Right hindlimb (tissue), 1 donor: ENCODE measurements around the gene CSKMT.
"Not testable (repeated sequence)": the region's sequence is repeated elsewhere in the genome, so short reads cannot be mapped to it uniquely, and the experiment has no call there.

Experiments
- DNase-seq: peaks from one replicate; pipeline ENCODE4 v3.0.0-alpha.2; 2018

The CSKMT gene

GRCh38 chr11:62656796-62657429, 8.2 kb upstream of the CSKMT start:
- DNase-seq: no peak

- DNase-seq: no peak
These were observed 572 bp upstream of the CSKMT start for GRCh38 chr11:62664405-62665074.

DNA sequence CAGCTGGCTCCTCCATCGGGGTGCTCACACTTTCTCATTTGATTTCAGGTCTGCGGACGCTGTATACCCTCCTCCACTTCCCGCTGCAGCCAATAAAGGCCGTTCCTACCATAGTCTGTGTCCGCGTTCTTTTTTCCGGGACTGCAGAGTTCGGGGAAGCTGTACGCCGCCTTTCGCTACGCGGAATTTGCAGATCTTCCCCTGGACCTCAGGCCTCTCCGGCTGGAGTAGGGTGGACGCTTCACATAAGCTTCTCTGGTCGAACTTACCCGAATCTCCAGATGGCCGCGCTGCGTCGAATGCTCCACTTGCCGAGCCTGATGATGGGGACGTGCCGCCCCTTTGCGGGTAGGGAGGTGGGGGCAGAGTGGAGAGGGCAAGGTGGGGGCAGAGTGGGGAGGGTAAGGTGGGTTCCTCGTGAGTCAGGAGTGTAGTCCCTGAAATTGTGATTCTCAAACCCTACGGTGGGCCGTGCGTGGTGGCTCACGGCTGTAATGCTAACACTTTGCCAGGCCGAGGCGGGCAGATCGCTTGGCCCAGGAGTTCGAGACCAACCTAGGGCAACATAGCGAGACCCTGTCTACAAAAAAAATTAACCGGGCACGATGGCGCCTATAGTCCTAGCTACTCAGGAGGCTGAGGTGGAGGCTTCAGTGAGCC, 617 bp downstream of the CSKMT start:
- DNase-seq: no peak

DNA sequence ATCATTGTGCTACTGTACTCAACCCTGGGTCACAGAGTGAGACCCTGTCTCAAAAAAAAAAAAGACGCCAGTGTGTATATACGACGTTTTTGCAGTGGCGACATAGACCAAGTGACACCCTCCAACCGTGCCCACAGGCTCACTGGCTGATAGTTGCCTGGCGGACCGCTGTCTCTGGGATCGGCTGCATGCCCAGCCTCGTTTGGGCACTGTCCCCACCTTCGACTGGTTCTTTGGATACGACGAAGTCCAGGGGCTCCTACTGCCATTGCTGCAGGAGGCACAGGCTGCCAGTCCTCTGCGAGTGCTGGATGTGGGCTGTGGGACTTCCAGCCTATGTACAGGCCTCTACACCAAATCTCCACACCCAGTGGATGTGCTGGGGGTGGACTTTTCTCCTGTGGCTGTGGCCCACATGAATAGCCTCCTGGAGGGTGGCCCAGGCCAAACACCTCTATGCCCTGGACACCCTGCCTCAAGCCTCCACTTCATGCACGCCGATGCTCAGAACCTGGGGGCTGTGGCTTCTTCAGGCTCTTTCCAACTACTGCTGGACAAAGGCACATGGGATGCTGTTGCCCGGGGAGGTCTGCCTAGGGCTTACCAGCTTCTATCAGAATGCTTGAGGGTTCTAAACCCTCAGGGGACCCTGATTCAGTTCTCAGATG, 1.3 kb downstream of the CSKMT start:
- no peak for DNase-seq

- DNase-seq: no peak
These were observed 2.3 kb downstream of the CSKMT start for GRCh38 chr11:62667460-62667859.

DNA sequence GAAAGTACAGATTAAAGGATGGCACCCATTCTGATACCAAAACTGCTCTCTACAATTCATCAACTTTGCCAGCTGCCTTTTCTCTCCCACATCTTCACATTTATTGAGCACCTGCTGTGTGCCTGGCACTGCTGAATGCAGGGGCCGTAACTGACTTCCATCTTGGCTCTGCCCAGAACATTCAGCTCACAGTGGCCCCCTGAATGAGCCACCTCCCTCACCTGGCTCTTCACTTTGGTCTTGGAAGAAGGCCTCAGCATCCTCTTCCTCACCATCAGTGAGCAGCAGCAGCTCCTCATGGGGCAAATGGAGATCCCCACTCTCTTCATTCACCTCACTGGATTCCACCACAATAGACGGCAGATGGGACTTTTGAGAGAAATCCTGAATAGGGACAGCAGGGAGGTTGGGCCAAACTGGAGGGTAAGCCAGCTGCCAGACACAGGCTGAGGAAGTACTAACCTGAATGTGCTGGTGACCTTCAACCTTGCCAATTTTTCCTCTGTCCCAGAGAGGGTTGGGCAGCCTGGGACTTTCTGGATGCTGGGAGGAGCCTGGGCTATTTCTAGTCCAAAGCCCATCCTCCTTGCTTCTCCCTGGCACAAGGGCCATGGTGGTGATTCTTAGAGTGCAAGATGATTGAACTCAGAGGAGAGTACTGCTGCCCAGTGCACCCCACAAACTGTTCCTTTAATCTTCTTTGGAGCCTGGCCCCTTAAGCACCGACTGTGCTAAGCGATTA, 4.5 kb downstream of the CSKMT start:
- DNase-seq: no peak

- no peak for DNase-seq
These were observed 6.1 kb downstream of the CSKMT start for GRCh38 chr11:62671236-62671607.

DNA sequence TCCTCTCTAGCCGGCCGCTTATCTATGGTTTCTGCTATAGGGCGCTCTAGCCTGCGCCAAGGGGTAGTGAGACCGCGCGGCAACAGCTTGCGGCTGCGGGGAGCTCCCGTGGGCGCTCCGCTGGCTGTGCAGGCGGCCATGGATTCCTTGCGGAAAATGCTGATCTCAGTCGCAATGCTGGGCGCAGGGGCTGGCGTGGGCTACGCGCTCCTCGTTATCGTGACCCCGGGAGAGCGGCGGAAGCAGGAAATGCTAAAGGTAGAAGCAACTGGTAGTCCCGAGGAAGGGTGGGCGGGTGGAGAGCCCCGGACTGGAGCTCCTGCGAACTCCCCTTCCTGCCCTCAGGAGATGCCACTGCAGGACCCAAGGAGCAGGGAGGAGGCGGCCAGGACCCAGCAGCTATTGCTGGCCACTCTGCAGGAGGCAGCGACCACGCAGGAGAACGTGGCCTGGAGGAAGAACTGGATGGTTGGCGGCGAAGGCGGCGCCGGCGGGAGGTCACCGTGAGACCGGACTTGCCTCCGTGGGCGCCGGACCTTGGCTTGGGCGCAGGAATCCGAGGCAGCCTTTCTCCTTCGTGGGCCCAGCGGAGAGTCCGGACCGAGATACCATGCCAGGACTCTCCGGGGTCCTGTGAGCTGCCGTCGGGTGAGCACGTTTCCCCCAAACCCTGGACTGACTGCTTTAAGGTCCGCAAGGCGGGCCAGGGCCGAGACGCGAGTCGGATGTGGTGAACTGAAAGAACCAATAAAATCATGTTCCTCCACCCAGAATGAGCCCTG, 6.7 kb downstream of the CSKMT start, which contains the start of the genes LBHD1 and UQCC3:
Gene LBHD1, minus strand, starts transcription at position 660 of the 782 bp plus-strand sequence. CDS start 2,236 bp downstream, outside the sequence.
Gene UQCC3, plus strand, starts transcription at position 66 of the 782 bp plus-strand sequence. Its CDS starts 73 bp downstream, at position 139.
- peak; percentile 89 for DNase-seq

- DNase-seq: no peak
These were observed 8.0 kb downstream of the CSKMT start for GRCh38 chr11:62673196-62673525.

- not testable (repeated sequence) for DNase-seq
These were observed 10.3 kb downstream of the CSKMT start for GRCh38 chr11:62675415-62675814.

GRCh38 chr11:62676698-62677097, 11.6 kb downstream of the CSKMT start:
- no peak for DNase-seq

GRCh38 chr11:62677156-62677555, 12.0 kb downstream of the CSKMT start:
- no peak for DNase-seq

DNA sequence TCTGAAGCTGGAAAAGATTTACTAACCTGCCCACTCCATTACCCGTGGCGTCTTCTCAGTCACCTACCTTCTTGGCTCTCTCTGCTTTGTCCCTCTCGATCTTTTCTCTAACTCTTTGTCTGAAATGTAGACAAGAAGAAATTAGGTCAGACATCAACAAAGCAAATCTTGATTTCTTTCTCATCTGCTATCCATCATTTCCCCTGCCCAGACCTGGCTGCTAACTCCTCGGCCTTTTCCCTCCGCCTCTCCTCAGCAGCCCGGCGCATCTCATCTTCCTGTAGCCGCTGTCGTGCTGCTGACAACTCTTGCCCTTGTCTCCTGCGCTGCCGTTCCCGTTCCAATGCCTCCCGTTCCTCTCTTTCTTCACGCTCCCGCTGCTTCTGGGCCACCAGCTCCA, 12.6 kb downstream of the CSKMT start:
- DNase-seq: no peak

DNA sequence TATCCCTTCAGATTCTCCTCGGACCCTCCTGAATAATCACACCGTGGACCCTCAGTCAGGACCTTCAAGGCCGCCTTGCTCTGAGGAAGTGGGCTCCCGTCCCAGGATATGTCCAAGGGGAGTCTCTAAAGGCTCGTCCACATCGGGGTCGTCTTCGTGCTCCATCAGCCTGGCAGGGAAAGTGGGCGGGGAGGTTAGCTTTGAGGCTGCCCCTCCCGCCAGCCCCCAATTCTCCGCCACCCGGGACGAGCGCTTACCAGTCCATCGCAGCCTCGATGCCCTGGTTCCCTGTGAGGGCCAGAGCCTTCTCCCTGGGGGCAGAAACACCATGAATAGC, 13.3 kb downstream of the CSKMT start:
- no peak for DNase-seq

DNA sequence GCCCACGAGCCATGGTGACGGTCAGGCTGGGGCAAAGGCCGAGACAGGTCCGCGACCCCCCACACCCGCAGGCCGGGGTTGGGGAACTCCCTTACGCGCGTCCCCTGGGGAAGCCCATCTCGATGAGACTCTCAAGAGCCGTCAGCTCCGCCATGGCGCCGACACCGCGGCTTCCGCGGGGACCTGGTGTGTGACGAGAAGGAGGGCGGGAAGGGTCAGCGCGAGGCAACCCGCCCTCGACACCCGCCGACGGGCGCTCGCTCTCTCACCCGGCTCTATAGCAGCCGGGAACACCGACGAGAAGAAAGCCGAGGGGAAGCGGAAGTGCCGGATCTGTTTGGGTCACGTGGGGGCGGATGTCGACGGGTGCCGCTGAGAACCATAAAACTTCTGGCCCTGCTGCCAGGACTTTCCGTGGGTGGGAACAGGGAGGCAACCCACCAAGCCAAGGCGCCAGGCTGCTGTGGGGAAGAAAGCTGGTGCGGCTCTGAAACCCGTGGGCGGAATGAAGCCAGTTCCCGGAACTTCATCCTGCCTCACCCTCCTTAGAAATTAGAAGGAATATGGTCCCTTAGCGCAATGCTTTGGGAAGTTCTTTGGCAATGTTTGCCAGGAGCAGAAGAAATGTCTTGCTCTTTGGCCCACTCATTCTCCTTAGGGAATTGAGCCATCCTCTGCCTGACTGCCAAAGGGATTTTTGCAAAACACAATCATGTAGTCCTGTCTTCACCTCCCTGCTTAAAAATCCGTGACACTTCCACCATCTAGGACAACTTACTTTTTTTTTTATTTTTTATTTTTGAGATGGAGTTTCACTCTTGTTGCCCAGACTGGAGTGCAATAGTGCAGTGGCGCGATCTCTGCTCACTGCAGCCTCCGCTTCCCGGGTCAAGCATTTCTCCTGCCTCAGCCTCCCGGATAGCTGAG, 13.9 kb downstream of the CSKMT start, which contains the start of gene UBXN1:
Gene UBXN1, minus strand, starts transcription at position 304 of the 927 bp plus-strand sequence. Its CDS starts 150 bp downstream, at position 154.
- DNase-seq: peak; percentile 96

DNA sequence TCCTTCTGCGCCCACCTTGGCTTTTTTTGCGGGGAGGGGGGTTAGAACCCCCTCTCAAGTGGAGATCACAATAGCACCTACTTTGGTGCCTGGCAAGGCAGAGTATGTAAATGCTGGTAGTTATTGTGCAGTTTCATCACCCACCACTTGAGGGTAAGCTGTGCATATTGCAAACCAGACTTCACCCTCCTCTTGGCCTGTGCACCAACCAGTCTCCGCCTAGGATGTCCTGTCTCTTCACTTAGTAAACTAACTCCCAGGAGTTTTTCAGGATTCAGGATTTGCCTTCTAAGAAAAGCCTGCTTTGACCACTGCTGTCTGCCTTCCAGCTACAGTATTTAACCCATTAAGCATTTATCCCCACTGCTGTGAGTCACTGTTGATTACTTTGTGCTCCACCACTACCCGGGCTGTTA, 15.7 kb downstream of the CSKMT start:
- peak; percentile 50 for DNase-seq

- no peak for DNase-seq
These were observed 17.4 kb downstream of the CSKMT start for GRCh38 chr11:62682518-62682917.

DNA sequence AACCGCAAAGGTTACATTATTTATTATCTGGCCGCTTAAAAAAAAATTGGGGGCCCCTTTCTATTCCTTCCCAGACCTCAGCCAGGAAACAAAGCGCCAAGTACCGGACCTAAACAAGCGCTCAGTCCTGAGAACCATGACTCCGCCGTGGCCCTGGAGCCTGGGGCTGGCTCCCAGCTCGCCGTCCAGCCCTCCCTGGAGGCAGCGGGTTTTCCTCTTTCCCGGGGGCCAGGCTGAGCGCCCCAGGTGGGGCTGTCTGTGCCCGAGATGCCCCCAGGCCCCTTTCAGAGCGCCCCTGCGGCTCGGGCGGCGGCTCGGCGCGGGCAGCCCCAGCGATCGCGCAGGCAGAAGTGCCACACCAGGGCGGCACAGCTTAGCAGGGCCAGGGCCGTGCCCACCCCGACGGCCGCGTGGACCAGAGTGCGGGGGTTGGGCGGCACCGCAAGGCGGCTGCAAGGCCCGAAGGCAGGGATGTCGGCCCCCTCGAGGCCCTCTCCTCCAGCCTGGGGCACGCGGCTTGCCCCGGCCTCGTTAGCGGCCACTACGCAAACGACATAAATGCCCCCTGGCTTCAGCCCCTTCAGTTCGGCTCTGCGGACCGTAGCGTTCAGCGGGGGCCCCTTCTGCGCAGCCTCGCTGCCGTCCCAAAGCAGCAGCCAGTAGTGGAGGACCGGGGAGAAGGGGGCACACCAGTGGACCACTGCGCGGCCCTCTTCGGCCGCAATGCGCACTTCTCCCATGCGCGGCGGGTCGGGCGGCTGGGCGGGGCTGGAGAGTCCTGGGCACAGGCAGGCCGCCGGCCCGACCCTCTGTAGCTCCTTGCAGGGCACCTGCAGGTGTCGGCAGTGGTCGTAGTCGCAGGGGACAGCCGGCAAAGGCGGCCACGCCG, 22.6 kb downstream of the CSKMT start:
- DNase-seq: no peak

- no peak for DNase-seq
These were observed 23.4 kb downstream of the CSKMT start for GRCh38 chr11:62688491-62688890.
